ENCODE measurements around the gene PPM1L.

GRCh38 chr3:160827516-160827915 is 71.5 kb downstream of the PPM1L start:
- TF ChIP-seq CTCF (IDR thresholded peaks at IDR 0.05; ENCODE audit: low read depth, low read length) = no peak
- no peak for TF ChIP-seq EZH2phosphoT487 (IDR thresholded peaks at IDR 0.05; ENCODE audit: low read depth)
